Renal cortex interstitium (tissue), 15 donors: ENCODE data around the gene DSG1. TPM values are rescaled to one million over a fixed set of nuclear protein-coding genes. Genes with fewer than 3 reads are reported as not detected.
"Not testable (repeated sequence)": the region's sequence is repeated elsewhere in the genome, so short reads cannot be mapped to it uniquely, and the experiment has no call there.

Source experiments
- DNase-seq, 11 donors: peaks; one replicate each; pipeline ENCODE4 v3.0.0-alpha.2; 2013; ENCODE audit warnings: low read depth in 9 of 11, low spot score in 4 of 11; ENCODE audit errors: extremely low read depth in 1 of 11
- long read RNA-seq, 16 experiments: transcript quantifications; one replicate each; lab custom pipeline, GENCODE V29; 2026
- polyA plus RNA-seq, 3 donors: library from polyadenylated mRNA; unstranded; fragments of 120-200 nt; gene quantifications; one replicate each; pipeline ENCODE4 v1.2.1, GENCODE V29; 2013; ENCODE audit not compliant: insufficient read length in 3 of 3

The DSG1 gene
- polyA plus RNA-seq: under 1 TPM in 2 of 3 donors, not detected in 1; 0.03 TPM
- long read RNA-seq, donor 1: 0 reads
- long read RNA-seq, donor 2: 0 reads
- long read RNA-seq, donor 3: 0 reads
- long read RNA-seq, donor 4: 0 reads
- long read RNA-seq, donor 5: 0 reads
- long read RNA-seq, donor 6: 0 reads
- long read RNA-seq, donor 7: 0 reads
- long read RNA-seq, donor 8: 0 reads
- long read RNA-seq, donor 9: 0 reads
- long read RNA-seq, donor 10: 0 reads
- long read RNA-seq, donor 11: 0 reads
- long read RNA-seq, donor 12: 0 reads
- long read RNA-seq, donor 13: 0 reads
- long read RNA-seq, donor 14: 0 reads
- long read RNA-seq, donor 15: 0 reads
- long read RNA-seq, donor 16: 0 reads

DNA sequence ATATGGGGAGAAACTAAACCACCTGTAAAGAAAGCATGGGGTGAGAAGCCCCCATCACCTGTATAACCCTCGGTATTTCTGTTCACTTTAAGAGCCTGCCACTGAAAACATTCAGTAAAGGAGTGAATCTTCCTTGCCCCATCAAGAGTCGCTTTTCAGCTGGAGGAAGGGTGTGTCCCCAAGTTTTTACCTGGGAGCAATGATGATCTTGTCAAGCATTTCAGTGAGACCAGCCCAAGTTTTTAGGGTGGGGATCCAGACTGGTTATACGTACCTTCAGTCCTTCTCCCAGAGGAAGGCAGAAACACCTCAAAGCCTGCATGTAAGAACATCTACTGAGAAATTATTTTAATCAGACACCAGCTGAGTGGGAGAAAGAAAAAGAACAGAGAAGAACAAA lies at the start of gene DSG1:
Gene DSG1, plus strand, starts transcription at position 301 of the 400 bp plus-strand sequence. CDS start 141 bp downstream, outside the sequence.
- no peak for DNase-seq

GRCh38 chr18:31268985-31269406 lies 49.0 kb upstream of the DSG1 start:
- DNase-seq: peak in 1 of 11 donors; percentile 29

GRCh38 chr18:31269566-31269965 lies 48.4 kb upstream of the DSG1 start:
- no peak for DNase-seq

DNA sequence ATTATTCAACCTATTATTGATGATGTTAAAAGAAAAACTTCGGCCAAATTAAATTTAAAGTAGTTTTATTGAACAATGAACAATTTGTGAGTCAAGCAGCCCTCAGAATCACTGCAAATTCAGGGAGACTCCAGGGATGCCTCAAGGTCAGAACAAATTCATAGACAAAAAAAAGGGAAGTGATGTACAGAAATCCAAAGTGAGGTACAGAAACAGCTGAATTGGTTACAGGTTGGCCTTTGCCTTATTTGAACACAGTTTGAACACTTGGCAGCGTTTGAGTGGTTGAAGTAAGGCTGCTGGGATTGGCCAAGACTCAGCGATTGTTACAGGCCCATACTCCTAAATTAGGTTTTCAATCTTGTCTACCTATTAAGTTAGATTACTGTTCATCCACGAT lies 47.4 kb upstream of the DSG1 start:
- no peak for DNase-seq

GRCh38 chr18:31273812-31274527 lies 44.0 kb upstream of the DSG1 start:
- DNase-seq: no peak

DNA sequence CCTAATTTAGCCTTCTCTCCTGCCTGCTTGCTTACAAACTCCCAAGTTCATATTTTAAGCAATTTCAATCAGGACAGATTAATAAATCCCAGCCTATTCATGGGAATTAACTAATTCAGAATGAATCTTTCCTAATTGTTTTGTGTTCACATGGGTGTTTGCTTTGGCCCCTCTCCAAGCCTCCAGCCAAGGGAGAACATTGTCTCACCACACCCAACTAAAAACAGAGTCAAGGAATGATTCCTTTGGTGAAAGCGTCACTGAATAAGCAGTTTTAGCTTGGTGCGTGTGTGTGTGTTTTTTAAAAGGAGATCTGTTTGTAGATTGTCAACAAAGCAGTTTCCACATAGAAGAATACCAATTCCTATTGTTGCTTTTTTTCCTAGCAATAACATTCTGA lies 43.0 kb upstream of the DSG1 start:
- no peak for DNase-seq

- DNase-seq: no peak
These were observed 42.1 kb upstream of the DSG1 start for GRCh38 chr18:31275722-31276463.

DNA sequence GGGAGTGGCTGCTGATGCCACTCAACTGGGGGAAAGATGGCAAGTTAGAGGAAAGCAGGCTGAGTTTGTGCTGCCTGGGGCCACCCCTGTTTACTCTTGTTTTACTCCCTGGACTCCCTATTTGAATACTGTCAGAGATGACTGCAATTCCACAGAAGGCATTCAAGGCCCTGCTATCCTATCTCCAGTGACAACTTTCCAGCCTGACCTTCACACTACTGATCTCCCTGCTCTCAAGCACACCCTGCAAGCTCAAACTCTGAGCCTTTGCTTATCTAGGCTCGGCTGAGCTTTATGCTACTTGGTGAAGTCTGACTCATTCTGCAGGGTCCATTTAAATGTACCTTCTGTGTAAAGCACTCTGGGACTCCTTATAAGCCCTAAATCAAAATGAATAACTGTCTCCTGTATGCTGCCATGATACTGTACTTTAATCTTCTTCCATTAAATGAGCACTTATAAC lies 39.3 kb upstream of the DSG1 start:
- no peak for DNase-seq

GRCh38 chr18:31280502-31280901 lies 37.5 kb upstream of the DSG1 start:
- DNase-seq: no peak

DNA sequence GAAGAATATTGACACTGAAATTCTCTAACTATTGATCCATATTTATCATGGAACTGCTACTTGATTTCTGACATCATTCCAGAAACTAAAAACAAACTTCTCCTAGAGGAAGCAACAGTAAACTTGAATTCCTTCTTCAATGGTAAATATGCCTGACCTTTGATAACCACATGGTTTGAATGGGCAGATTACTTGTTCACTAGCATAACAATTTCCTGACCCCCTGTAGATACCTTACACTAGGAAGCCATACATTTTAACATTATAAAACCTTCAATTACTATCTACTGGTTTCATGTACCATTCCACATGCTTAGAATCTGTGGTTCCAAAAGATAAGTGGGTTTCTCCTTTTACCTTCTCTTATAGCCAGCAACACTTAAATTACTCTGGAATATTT lies 36.5 kb upstream of the DSG1 start:
- DNase-seq: no peak

- DNase-seq: not testable (repeated sequence)
These were observed 28.5 kb upstream of the DSG1 start for GRCh38 chr18:31289446-31289845.

GRCh38 chr18:31291688-31292087 lies 26.3 kb upstream of the DSG1 start:
- no peak for DNase-seq

- no peak for DNase-seq
These were observed 23.7 kb upstream of the DSG1 start for GRCh38 chr18:31294199-31294747.

DNA sequence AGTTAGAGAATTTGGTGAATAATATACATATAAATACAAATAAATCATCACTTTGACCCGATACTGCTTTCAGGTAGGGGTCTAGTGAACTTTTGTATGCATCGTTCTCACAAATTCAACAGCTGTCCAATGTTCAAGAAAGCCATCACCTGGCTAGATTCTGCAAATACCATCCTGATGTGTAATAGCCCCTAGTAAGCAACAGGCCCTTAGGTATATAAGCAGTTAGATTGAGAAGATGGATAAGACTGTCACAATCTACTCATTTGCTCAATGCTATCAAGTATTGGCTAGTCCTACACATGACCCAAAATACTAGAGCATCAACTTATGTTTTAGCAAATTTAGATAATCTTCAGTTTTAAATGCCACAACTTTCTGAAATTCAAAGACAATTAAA lies 20.7 kb upstream of the DSG1 start:
- no peak for DNase-seq

DNA sequence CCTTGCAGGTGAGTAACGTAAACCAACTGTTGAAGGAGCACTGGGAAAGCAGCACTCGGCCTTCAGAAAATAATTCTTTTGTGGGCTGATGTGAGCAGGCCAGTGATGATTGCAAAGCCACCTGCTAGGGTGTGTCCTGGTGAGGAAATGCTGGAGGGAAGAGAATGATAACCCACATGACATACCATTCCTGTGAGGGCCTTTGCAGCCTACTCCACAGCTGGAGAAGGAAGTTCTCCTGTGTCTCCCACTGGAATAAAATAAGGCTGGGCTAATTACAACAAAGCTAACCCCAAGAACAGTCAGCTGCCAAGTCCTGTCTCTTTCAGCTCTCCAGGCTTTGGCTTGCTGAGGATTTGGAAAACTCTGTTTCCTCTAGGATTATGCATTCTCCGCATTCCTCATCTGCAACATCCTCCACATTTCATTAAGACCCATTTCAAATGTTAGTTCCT lies 16.7 kb upstream of the DSG1 start:
- DNase-seq: no peak

DNA sequence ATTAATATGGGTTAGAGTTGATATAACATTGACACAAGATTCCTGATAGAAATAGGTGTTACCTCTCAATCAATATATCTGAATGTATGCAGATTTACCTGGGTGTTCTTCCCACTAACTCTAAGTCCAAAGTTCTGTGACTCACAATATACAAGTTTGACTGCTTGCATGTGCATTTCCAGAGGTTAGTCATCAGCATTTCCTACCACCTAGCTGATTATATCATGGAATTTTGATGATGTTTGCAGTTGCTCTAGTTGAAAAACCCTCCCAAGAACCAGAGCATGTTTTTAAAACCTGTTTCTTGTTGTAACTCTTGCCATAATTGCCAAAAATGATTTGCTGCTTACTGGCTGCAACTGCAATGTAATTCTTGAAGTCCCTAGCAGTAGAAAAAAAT lies 15.0 kb upstream of the DSG1 start:
- DNase-seq: peak in 1 of 11 donors; percentile 12

- DNase-seq: no peak
These were observed 14.2 kb upstream of the DSG1 start for GRCh38 chr18:31303771-31304170.

DNA sequence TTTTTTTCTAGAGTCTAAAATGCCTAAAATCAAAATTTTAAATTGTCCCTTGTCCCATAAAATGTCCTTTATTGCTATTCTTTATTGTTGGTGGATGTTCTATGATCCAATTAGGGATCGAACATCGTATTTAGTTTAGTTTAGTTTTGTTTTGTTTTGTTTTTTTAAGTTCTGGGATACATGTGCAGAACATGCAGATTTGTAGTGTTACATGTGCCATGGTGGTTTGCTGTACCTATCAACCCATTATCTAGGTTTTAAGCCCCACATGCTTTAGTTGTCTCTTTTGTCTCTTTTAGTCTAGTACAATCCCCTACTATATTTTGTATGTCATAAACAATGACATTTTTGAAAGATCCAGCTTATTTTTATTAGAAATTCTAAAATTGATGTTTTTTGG lies 8.8 kb upstream of the DSG1 start:
- no peak for DNase-seq

DNA sequence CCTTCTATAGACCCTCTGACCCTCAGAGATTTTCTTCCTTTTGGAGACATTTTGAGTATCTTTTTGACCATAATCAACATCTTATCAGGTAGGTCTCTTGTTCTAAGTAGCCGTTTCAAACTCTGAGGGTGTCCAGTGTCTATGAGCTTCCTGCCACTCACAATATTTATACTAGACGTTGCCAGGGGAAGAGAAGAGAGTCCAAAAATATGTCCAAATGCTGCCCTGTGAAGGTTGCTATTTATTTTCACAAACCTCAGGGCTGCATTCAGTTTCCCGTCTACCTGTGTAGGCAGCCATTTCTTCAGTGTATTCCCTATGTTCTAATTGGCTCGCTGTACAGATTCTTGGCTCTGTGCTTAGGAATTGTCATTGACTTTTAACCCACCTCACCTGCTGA lies 986 bp upstream of the DSG1 start:
- DNase-seq: no peak
